Measurements from ENCODE around the gene EML6.

GRCh38 chr2:54950811-54951210 lies 227.3 kb downstream of the EML6 start:
- no peak for TF ChIP-seq CTCF (conservative IDR thresholded peaks at IDR 0.05; ENCODE audit: low read depth in 2 of 2)
- TF ChIP-seq JUNB (IDR thresholded peaks at IDR 0.05; ENCODE audit: unreplicated experiment), result no peak
- no peak for TF ChIP-seq ZNF114 (CRISPR knock-in tag; IDR thresholded peaks at IDR 0.05)
- no peak for TF ChIP-seq EZH2 (IDR thresholded peaks at IDR 0.05; ENCODE audit: low read depth, unreplicated experiment)
- TF ChIP-seq CREB1 (CRISPR knock-in tag; IDR thresholded peaks at IDR 0.05; ENCODE audit: low read depth), result no peak

Data from GM23338 (cell line).